Non-pigmented ciliary epithelial cell (primary cell): Measurements from ENCODE around the gene IGFL4.

Experiments used
- DNase-seq: peaks from one replicate; pipeline ENCODE4 v3.0.0-alpha.2; 2010; ENCODE audit warnings: low read depth

IGFL4 gene

GRCh38 chr19:46063201-46063600 is 22.4 kb upstream of the IGFL4 start:
- no peak for DNase-seq

- DNase-seq = no peak
Observed at GRCh38 chr19:46060012-46060411, 19.2 kb upstream of the IGFL4 start.

DNA sequence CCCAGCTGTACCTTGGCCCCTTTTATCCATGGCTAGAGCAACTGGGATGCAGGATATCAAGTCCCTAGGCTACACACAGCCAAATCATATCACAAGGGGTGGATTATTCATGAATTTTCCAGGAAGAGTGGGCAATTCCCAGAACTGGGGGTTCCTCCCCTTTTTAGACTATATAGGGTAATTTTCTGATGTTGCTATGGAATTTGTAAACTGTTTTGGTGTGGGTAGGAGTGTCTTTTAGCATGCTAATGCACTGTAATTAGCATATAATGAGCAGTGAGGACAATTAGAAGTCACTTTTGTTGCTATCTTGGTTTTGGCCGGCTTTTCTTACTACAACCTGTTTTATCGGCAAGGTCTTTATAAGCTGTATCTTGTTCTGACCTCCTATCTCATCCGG is 18.0 kb upstream of the IGFL4 start:
- no peak for DNase-seq

DNA sequence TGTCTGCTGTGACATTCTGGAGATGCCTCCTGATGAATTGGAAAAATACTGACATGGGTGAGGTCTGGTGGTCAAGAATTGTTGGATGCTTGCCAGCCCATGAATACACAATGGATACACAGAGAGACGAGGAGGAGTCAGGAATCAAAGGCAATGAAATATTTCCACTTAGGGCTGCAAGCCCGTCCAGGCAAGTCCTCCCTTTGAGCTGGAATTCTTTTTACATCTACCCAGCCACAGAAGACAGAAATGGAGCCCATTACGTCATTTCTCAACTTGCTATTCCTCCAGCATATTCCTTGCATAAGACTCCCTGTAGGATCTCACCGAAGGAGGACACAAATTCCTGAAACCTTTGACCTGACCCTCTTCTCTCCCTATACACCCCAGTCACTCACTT is 15.7 kb upstream of the IGFL4 start:
- DNase-seq = no peak

DNA sequence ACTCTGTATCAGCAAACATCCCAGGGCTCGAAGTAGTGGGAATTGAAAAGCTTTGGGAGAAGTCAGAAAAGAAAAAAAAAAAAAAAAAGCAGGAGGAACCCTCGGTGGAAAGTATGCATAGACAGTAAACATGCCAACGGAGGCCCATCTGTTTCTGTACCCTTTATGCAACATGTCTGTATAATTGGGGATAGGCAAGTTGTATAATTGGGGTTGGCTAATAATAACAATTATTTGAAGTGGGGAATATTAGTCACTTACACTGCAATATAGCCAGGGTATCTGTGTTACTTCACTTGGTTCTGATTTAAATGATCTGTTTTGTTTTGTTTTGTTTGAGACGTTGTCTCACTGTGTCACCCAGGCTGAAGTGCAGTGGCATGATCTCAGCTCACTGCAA is 12.1 kb upstream of the IGFL4 start:
- no peak for DNase-seq

DNA sequence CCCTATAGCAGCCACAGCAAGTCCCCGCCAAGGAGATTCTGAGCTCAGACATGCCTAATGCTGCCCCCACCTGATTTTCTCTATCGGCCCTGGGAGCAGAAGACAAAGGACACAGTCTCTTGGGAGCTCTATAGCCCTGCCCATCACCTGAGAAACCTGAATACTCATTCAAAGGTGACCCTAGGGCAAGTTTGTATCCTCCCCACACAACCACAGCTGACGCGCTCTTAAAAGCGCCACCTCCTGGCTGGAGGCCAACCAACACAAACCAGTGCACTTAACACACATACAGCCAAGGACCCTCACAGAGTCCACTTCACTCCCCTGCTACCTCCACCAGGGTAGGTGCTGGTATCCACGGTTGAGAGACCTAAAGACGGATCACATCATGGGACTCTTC is 8.8 kb upstream of the IGFL4 start:
- no peak for DNase-seq

- no peak for DNase-seq
Observed at GRCh38 chr19:46043519-46043918, 2.7 kb upstream of the IGFL4 start.

DNA sequence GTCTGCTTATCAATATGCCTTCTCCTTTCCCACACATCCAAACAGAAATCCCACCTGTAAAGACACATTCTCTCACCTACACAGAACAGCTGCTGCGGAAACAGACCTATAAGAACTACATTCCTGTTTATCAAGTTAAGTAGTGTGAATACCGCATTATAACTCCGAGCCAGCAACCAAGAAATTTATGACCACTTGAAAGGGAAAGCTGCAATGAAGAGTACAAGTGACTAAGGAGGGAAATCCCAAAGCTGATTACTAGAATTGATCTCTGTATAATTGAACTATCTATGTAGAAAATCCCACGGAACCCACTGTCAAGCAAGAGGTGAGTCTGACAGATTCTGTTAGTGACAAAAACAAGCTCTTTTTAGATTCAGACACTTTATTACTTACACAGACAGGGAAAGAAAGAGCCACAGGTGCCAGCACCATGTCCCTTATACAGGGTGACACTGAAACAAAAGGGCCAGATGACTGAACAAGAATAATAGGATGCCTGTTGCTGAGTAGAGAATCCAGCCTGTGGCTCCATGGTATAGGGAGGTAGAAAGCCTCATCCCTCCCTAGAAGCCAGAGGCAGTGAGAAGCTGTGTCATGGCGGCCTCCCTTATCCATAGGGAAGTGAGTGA is 1.6 kb upstream of the IGFL4 start:
- DNase-seq = no peak

GRCh38 chr19:46040125-46040524 is 677 bp downstream of the IGFL4 start:
- no peak for DNase-seq

GRCh38 chr19:46036744-46037128 is 4.1 kb downstream of the IGFL4 start:
- DNase-seq = no peak

DNA sequence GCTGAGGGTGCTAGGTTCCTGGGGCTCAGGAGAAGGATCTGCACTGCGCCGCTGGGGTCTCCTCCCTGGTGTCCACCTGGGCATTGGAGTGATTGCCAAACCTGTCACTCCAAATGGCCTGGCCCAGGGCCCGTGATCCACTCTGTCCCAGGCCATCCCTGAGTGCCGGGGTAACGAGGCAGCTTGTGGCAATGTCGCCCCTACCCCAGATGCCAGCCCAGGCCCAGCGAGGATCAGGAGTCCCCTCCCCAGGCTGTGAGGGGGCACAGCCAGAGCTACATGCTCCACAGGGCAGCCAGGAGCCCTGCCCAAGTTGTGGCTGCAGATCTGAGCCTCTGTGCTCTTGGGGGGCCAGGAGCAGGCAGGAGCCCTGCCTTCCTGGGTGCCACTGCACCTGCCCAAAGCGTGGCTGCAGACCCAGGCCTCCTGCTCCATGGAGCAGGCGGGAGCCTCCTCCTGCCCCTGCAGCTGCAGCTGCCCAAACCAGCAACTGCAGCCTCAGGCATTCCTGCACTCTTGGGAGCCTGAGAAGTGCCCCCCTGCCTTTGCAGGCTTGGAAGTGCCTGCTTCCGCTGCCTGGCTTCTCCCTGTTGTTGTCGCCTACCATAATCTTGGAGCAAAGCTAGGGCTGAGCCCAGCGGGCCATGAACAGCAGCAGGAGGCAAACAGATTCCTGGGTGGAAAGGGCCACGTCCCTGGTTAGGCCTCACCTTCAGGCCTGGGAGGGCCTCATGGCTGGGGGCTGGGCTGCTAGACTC is 4.6 kb downstream of the IGFL4 start:
- no peak for DNase-seq

DNA sequence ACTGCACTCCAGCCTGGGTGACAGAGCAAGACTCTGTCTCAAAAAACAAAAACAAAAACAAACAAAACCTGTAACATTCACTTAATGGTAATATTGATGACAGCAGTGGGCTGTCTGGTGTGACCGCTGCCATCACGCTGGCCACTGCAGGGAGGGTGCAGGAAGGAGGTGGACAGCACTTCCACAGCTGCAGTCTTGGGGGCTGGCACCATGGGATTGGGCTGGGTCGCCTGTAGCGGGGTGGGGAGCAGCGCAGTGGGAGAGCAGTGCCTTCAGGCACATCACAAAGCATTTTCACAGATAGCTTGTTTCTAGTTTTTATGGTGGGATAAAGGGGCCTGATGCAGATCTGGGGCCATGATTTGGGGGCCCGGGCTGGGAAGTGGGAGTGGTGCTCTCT is 5.3 kb downstream of the IGFL4 start:
- no peak for DNase-seq

DNA sequence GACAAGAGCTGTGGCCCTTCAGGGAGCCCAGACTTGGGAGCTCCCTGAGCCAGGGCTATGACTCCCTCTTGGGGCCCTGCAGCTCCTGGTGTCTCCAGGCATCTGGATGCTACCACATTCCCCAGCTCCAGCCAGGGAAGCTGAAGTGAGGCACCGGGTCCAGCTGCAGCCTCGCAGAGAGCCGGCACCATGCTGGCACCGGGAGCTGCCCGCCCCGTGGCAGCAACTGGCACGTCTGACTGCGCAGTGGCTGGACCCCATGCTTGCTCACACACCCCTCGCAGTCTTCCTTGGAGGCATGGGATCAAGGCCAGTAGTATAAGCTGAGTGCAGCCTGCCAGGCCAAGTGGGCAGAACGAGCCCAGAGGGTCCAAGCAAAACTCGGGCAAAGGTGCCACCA is 7.4 kb downstream of the IGFL4 start:
- DNase-seq = no peak

DNA sequence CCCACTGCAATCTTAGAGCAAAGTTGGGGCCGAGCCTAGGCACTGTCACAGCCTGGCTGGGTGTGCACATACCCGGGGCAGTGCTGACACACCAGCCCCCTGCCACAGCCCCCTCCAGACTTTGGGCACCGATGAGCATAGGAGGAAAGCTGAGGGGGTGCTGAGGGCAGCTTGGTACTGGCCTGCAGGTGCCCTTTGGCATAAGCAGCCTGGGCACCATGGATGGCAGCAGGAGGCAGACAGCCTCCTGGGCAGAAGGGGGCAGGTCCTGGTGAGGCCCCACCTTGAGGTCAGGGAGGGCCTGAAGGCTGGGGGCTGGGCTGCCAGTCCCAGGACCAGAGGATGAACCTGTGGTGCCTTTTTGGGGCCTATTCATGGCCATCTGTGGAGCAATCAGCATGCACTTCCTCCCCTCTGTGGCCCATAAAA is 8.2 kb downstream of the IGFL4 start:
- no peak for DNase-seq

- DNase-seq = no peak
Observed at GRCh38 chr19:46031781-46032596, 8.8 kb downstream of the IGFL4 start.

GRCh38 chr19:46030812-46031550 is 9.8 kb downstream of the IGFL4 start:
- no peak for DNase-seq

- no peak for DNase-seq
Observed at GRCh38 chr19:46025835-46026234, 15.0 kb downstream of the IGFL4 start.

GRCh38 chr19:46023311-46023779 is 17.5 kb downstream of the IGFL4 start:
- DNase-seq = no peak

- DNase-seq = no peak
Observed at GRCh38 chr19:46022431-46023310, 18.1 kb downstream of the IGFL4 start, which contains the start of gene PGLYRP1. PGLYRP1 (minus strand) TSS chr19:46023053; CDS start chr19:46023021, 32 bp downstream.

DNA sequence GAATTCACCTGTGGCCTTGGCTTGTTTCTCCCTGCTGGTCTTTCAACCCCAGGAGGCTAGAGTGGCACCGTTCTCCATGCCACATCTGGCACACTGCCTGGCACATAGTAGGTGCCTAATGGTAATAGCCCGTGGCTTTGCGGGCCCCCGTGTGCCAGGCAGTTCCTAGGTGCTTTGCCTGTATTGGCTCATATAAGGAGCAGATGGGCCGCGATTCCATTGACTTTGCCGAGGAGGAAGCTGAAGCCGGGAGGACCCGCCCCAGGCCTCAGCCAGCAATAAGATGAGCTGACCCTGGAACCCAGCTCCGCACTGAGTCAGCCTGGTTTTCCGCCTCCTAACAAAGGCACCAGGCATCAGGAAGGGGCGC is 18.8 kb downstream of the IGFL4 start:
- no peak for DNase-seq

DNA sequence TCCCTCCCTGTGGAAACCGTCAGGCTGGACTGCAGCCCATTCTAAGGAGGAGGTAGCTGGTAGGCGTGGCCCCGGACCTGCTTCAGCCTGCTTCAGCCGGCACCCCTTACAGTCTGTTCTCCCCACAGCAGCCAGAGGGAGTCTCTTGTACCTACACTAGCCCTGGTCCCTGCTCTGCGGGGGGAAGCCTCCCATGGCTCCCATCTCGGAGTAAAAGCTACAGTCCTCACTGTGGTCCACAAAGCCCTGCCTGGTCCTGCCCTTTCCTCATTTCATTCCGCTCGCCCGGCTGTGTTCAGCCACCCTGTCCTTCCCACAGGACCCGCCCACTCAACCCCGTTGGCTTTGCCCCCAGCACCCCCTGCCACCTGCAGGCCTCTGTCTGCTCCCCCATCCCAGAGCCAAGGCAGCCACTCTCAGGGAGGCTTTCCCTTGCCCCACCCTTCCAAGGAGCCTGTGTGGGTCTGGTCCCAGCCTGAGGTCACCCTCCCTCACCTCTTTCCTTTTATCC is 19.2 kb downstream of the IGFL4 start:
- no peak for DNase-seq
